ENCODE results near the gene CDA. TPM values are rescaled to one million over a fixed set of nuclear protein-coding genes. Genes with fewer than 3 reads are reported as not detected.

Gene CDA
- total RNA-seq, 4 donors from 2014 or later: 0.96 to 4.3 (median 3.1) TPM; not detected in 1

DNA sequence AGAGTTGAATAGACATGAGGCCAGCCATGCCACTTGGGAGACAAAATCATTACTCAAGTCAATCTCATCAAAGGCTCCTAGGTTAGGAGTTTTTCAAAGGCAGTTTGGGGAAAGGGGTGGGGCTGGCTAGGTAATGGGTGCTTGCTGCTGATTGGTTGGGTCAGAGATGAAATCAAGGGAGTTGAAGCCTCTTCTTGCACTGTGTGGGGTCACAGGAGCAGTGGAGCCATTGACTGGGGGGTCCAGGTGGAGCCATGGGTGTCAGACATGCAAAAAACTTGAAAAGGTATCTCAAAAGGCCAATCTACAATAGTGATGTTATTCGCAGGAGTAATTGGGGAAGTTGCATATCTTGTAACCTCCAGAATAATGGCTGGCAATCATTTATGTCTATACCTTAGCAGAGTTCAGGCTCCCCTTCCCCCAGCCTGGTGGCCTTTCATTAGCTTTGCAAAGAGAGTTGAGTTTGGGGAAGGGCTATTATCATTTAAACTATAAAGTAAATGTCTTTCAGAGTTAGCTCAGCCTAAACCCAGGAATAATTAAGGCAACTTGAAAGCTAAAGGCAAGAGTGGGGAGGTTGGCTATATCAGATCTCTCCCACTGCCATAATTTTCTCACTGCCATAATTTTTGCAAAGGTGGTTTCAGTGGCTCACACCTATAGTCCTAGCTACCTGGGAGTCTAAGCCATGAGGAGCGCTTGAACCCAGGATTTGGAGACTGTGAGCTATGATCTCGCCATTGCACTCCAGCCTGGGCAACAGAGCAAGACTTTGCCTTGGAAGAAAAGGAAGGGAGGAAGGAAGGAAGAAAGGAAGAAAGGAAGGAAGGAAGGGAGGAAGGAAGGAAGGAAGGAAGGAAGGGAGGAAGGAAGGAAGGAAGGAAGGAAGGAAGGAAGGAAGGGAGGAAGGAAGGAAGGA lies 36.5 kb downstream of the CDA start:
- no peaks in the 10 kb centered on the region for H3K4me1 ChIP-seq
- TF ChIP-seq, protein P1, sequence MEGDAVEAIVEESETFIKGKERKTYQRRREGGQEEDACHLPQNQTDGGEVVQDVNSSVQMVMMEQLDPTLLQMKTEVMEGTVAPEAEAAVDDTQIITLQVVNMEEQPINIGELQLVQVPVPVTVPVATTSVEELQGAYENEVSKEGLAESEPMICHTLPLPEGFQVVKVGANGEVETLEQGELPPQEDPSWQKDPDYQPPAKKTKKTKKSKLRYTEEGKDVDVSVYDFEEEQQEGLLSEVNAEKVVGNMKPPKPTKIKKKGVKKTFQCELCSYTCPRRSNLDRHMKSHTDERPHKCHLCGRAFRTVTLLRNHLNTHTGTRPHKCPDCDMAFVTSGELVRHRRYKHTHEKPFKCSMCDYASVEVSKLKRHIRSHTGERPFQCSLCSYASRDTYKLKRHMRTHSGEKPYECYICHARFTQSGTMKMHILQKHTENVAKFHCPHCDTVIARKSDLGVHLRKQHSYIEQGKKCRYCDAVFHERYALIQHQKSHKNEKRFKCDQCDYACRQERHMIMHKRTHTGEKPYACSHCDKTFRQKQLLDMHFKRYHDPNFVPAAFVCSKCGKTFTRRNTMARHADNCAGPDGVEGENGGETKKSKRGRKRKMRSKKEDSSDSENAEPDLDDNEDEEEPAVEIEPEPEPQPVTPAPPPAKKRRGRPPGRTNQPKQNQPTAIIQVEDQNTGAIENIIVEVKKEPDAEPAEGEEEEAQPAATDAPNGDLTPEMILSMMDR (IDR thresholded peaks at IDR 0.05): no peak
- TF ChIP-seq POLR2A (IDR thresholded peaks at IDR 0.05): no peak
- TF ChIP-seq POLR2AphosphoS5 (IDR thresholded peaks at IDR 0.05): no peak
- no peak for TF ChIP-seq EP300 (IDR thresholded peaks at IDR 0.05)
- H3K27me3 ChIP-seq: peaks cover 27% of the 10 kb centered on the region
- H3K9me3 ChIP-seq: no peaks in the 10 kb centered on the region
- no peak for ATAC-seq
- no peaks in the 10 kb centered on the region for H3K36me3 ChIP-seq
- no peak overlapping the region for H3K27ac ChIP-seq
- WGBS, 2 donors (ENCODE audit: low coverage in 1 of 2): 67 to 71% methylated on average over 1 to 3 of the region's 3 CpGs
- H3K4me3 ChIP-seq: no peak overlapping the region

DNA sequence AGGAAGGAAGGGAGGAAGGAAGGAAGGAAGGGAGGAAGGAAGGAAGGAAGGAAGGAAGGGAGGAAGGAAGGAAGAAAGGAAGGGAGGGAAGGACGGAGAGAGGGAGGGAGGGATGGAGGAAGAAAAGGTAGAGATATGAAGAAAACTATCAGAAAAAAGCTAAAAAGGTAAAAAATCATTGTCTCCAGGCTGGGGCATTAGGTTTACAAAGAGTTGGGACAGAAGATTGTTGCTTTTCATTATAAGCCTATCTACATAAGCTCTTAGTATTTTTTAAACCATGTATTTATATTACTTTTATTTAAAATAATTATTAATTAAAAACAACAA lies 37.2 kb downstream of the CDA start:
- Histone ChIP-seq H3K4me1 (no peaks in the 10 kb centered on the region), H3K27ac (no peak overlapping the region), H3K4me3 (no peak overlapping the region), H3K36me3 (no peaks in the 10 kb centered on the region), H3K27me3 (peaks cover 27% of the 10 kb centered on the region), H3K9me3 (no peaks in the 10 kb centered on the region)
- TF ChIP-seq, protein P1 (IDR thresholded peaks at IDR 0.05): no peak
- TF ChIP-seq POLR2A (IDR thresholded peaks at IDR 0.05) (no peak), POLR2AphosphoS5 (IDR thresholded peaks at IDR 0.05) (no peak), EP300 (IDR thresholded peaks at IDR 0.05) (no peak)
- 80 to 86% methylated on average over 1 of the region's 1 CpG for WGBS, 2 donors (ENCODE audit: low coverage in 1 of 2)
- no peak for ATAC-seq

DNA sequence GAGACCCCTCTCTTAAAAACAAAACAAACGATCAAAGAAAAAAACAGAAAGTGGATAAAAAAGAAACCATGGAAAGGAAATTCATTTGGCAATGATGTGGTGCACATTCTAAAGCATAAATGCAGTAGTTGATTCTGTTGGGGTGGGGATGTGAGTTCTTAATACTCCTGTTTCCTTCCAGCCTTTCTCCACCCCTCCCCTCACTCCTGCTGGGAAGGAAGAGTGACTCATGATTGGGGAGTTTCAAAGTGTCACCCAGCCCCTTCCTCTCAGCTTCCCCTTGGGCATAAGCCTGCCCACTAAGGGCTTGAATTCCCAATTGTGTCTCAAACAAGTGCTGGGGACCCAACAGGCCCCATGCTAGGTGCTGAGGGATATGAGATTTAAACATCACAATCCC lies 37.6 kb downstream of the CDA start:
- Histone ChIP-seq H3K9me3 (no peaks in the 10 kb centered on the region), H3K27ac (no peak overlapping the region), H3K36me3 (no peaks in the 10 kb centered on the region), H3K4me3 (no peak overlapping the region), H3K27me3 (peaks cover 27% of the 10 kb centered on the region), H3K4me1 (no peaks in the 10 kb centered on the region)
- no peak for ATAC-seq
- WGBS, 2 donors (ENCODE audit: low coverage in 1 of 2): 63 to 67% methylated on average over 1 of the region's 1 CpG
- TF ChIP-seq POLR2A (IDR thresholded peaks at IDR 0.05) (no peak), POLR2AphosphoS5 (IDR thresholded peaks at IDR 0.05) (no peak), EP300 (IDR thresholded peaks at IDR 0.05) (no peak)
- TF ChIP-seq, protein P1 (IDR thresholded peaks at IDR 0.05): no peak

DNA sequence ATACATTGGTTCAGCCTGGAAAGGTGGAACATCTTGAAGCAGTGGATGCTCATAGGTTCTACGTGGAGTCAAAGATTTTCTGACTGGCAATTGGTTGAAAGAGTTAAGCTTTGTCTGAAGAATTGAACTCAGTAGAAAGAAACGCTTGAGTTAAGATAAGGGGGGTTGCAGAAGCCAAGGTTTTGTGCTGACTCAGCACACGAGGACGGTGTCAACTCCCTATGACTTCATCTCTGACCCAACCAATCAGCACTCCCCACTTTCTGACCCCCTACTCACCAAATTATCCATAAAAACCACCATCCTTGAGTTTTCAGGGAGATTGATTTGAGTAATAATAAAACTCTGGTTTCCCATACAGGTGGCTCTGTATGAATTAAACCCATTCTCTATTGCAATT lies 41.8 kb downstream of the CDA start:
- no peak overlapping the region for H3K27ac ChIP-seq
- peaks cover 2 to 25% (median 10%) of the 10 kb centered on the region in 3 donors for H3K4me1 ChIP-seq
- TF ChIP-seq EP300 (IDR thresholded peaks at IDR 0.05) (no peak), POLR2A (IDR thresholded peaks at IDR 0.05) (no peak), POLR2AphosphoS5 (IDR thresholded peaks at IDR 0.05) (no peak)
- TF ChIP-seq, protein P1 (IDR thresholded peaks at IDR 0.05): no peak
- no peak for ATAC-seq
- H3K27me3 ChIP-seq: peaks cover 10% of the 10 kb centered on the region
- no peak overlapping the region for H3K4me3 ChIP-seq
- H3K9me3 ChIP-seq: no peaks in the 10 kb centered on the region
- H3K36me3 ChIP-seq: no peaks in the 10 kb centered on the region
- 30 to 43% methylated on average over 4 of the region's 4 CpGs for WGBS, 2 donors (ENCODE audit: low coverage in 1 of 2)

DNA sequence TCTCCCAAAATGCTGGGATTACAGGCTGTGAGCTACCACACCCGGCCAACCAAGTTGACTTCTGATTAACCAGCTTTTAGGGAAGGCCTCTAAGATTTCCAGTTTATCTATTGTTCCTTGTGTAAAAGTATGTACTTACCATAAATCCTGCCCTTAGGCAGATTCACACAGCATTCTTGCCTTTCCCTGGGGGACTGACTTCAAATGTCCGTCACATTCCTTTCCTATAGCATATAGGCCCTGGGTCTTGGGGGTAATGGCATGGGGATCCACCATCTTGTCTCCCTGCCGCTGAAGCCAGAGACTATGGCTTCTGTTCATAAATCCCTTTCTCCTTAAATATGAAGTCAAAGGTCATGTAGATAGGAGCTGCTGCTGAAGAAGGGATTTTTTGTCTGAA lies 43.5 kb downstream of the CDA start:
- WGBS, 2 donors (ENCODE audit: low coverage in 1 of 2): 50 to 80% methylated on average over 1 to 2 of the region's 3 CpGs

More for the DNA sequence above, 43.5 kb downstream of the CDA start:
- H3K27ac ChIP-seq: no peak overlapping the region
- H3K4me1 ChIP-seq: peaks cover 2 to 41% (median 10%) of the 10 kb centered on the region in 3 donors
- TF ChIP-seq EP300 (IDR thresholded peaks at IDR 0.05): no peak
- TF ChIP-seq POLR2AphosphoS5 (IDR thresholded peaks at IDR 0.05): no peak
- TF ChIP-seq, protein P1 (IDR thresholded peaks at IDR 0.05): no peak
- no peak for TF ChIP-seq POLR2A (IDR thresholded peaks at IDR 0.05)
- H3K4me3 ChIP-seq: no peak overlapping the region
- no peaks in the 10 kb centered on the region for H3K27me3 ChIP-seq
- peaks cover 0 to 13% of the 10 kb centered on the region in 2 donors for H3K36me3 ChIP-seq
- ATAC-seq: no peak
- no peaks in the 10 kb centered on the region for H3K9me3 ChIP-seq
